CD14-positive monocyte (primary cell): ENCODE data around the gene MST1R. TPM values are rescaled to one million over a fixed set of nuclear protein-coding genes. Genes with fewer than 3 reads are reported as not detected.

Source experiments
- DNase-seq, 3 donors: peaks; one replicate each; pipeline ENCODE4 v3.0.0-alpha.2; 2011 to 2022
- H2AFZ ChIP-seq: 2 replicates; pipeline ENCODE4 v1.6.0; 2012; ENCODE audit warnings: mild to moderate bottlenecking, low read depth, low read length, inconsistent platforms; ENCODE audit not compliant: insufficient read depth, poor library complexity, severe bottlenecking
- H3K27ac ChIP-seq, 2 donors: 1 replicate in 1 of 2; 2 replicates in 1 of 2; pipeline ENCODE4 v1.5.1; 2012 to 2013; ENCODE audit warnings: low read length in 2 of 2, control low read depth in 1 of 2, inconsistent platforms in 1 of 2, low read depth in 1 of 2, mild to moderate bottlenecking in 1 of 2
- H3K27me3 ChIP-seq, 2 donors: one replicate each; pipeline versions ENCODE4 v1.6.0 to v1.6.1; 2011 to 2013; ENCODE audit warnings: low read length in 2 of 2; ENCODE audit not compliant: control insufficient read depth in 2 of 2, insufficient read depth in 2 of 2
- H3K36me3 ChIP-seq, 2 donors: replicated peaks in 1 of 2; 1 replicate in 1 of 2; 2 replicates in 1 of 2; pipeline versions ENCODE4 v1.5.1 to v1.6.1; 2012 to 2013; ENCODE audit warnings: low read length in 2 of 2, control low read depth in 1 of 2, inconsistent platforms in 1 of 2, mild to moderate bottlenecking in 1 of 2; ENCODE audit not compliant: insufficient read depth in 2 of 2, control insufficient read depth in 1 of 2
- H3K4me1 ChIP-seq, 2 donors: 1 replicate in 1 of 2; 2 replicates in 1 of 2; pipeline versions ENCODE4 v1.5.1 to v1.6.1; 2012 to 2013; ENCODE audit warnings: low read length in 2 of 2, control low read depth in 1 of 2, inconsistent platforms in 1 of 2, mild to moderate bottlenecking in 1 of 2, moderate library complexity in 1 of 2; ENCODE audit not compliant: insufficient read depth in 2 of 2, control insufficient read depth in 1 of 2
- H3K4me2 ChIP-seq: replicated peaks from 2 replicates; pipeline ENCODE3; 2012; ENCODE audit warnings: low read length, moderate library complexity, mild to moderate bottlenecking; ENCODE audit not compliant: poor library complexity, severe bottlenecking; ENCODE audit errors: extremely low read depth
- H3K4me3 ChIP-seq, 3 experiments: fragments of 200-600 bp in 1 of 3; sonication (generic) in 1 of 3; replicated peaks in 1 of 3; 1 replicate in 2 of 3; 2 replicates in 1 of 3; pipeline ENCODE4 v1.5.1; 2011 to 2013; ENCODE audit warnings: low read length in 3 of 3, mild to moderate bottlenecking in 3 of 3, control low read depth in 2 of 3, low read depth in 2 of 3, inconsistent platforms in 1 of 3, moderate library complexity in 1 of 3
- H3K79me2 ChIP-seq: 2 replicates; pipeline ENCODE4 v1.6.0; 2012; ENCODE audit warnings: mild to moderate bottlenecking, control low read depth, inconsistent platforms, low read length, moderate library complexity; ENCODE audit not compliant: insufficient read depth
- H3K9ac ChIP-seq: 2 replicates; pipeline ENCODE4 v1.6.0; 2017; ENCODE audit warnings: low read length, mild to moderate bottlenecking; ENCODE audit not compliant: insufficient read depth, poor library complexity, severe bottlenecking
- H3K9me3 ChIP-seq, 2 donors: replicated peaks in 1 of 2; 1 replicate in 1 of 2; 2 replicates in 1 of 2; pipeline versions ENCODE4 v1.5.1 to v1.6.1; 2012 to 2013; ENCODE audit warnings: low read length in 2 of 2, control low read depth in 1 of 2; ENCODE audit not compliant: control insufficient read depth in 1 of 2, insufficient read depth in 1 of 2
- H4K20me1 ChIP-seq: 2 replicates; pipeline ENCODE4 v1.6.0; 2012; ENCODE audit warnings: mild to moderate bottlenecking, low read length, control low read depth, moderate library complexity; ENCODE audit not compliant: insufficient read depth
- H3K27ac Mint-ChIP-seq, 7 donors: one replicate each; pipeline ENCODE4 v1.8.0; 2020; ENCODE audit warnings: mild to moderate bottlenecking in 7 of 7, mixed read lengths in 7 of 7, moderate library complexity in 6 of 7, inconsistent platforms in 2 of 7
- H3K27me3 Mint-ChIP-seq, 3 donors: one replicate each; pipeline ENCODE4 v1.8.0; 2021 to 2022; ENCODE audit warnings: low read depth in 3 of 3, mild to moderate bottlenecking in 3 of 3, mixed read lengths in 3 of 3, moderate library complexity in 3 of 3, inconsistent platforms in 1 of 3
- H3K36me3 Mint-ChIP-seq, 2 donors: one replicate each; pipeline ENCODE4 v1.8.0; 2020; ENCODE audit warnings: mixed read lengths in 2 of 2, inconsistent platforms in 1 of 2, mild to moderate bottlenecking in 1 of 2
- H3K4me1 Mint-ChIP-seq: one replicate; pipeline ENCODE4 v1.8.0; 2020; ENCODE audit warnings: mild to moderate bottlenecking, mixed read lengths
- H3K4me3 Mint-ChIP-seq, 2 donors: one replicate each; pipeline ENCODE4 v1.8.0; 2020; ENCODE audit warnings: mild to moderate bottlenecking in 2 of 2, mixed read lengths in 2 of 2, moderate library complexity in 1 of 2
- H3K9me3 Mint-ChIP-seq, 7 donors: one replicate each; pipeline ENCODE4 v1.8.0; 2020 to 2022; ENCODE audit warnings: mixed read lengths in 7 of 7, mild to moderate bottlenecking in 6 of 7, moderate library complexity in 6 of 7, inconsistent platforms in 2 of 7
- CTCF ChIP-seq: fragments of 200-600 bp; IDR thresholded peaks from one replicate; pipeline ENCODE4 v1.8.0; 2022; ENCODE audit warnings: antibody characterized with exemption, mild to moderate bottlenecking
- WGBS: methylation state at CpG from one replicate; pipeline ENCODE4 v1.1.5; 2013; ENCODE audit warnings: missing lambda C conversion rate; ENCODE audit not compliant: insufficient coverage; 5-methylcytosine and 5-hydroxymethylcytosine counted together
- intact Hi-C, 2 donors: fragments of 100-400 bp; cut with micrococcal nuclease; formaldehyde crosslinking; loops; one replicate each; pipeline versions ENCODE4 v1.15.0 to v1.15.1; 2023
- polyA plus RNA-seq, 3 donors: library from polyadenylated mRNA; depleted of rRNA in 1 of 3; unstranded in 2 of 3; stranded (reverse) in 1 of 3; fragments of 300-500 nt in 2 of 3; fragments of >200 nt in 1 of 3; fragmentation: Illumina TruSeq in 2 of 3; gene quantifications; 1 replicate in 2 of 3; 2 replicates in 1 of 3; pipeline ENCODE4 v1.2.3, GENCODE V29; 2012 to 2021

MST1R gene
- polyA plus RNA-seq, 3 donors: 0.25 TPM; not detected in 2

DNA sequence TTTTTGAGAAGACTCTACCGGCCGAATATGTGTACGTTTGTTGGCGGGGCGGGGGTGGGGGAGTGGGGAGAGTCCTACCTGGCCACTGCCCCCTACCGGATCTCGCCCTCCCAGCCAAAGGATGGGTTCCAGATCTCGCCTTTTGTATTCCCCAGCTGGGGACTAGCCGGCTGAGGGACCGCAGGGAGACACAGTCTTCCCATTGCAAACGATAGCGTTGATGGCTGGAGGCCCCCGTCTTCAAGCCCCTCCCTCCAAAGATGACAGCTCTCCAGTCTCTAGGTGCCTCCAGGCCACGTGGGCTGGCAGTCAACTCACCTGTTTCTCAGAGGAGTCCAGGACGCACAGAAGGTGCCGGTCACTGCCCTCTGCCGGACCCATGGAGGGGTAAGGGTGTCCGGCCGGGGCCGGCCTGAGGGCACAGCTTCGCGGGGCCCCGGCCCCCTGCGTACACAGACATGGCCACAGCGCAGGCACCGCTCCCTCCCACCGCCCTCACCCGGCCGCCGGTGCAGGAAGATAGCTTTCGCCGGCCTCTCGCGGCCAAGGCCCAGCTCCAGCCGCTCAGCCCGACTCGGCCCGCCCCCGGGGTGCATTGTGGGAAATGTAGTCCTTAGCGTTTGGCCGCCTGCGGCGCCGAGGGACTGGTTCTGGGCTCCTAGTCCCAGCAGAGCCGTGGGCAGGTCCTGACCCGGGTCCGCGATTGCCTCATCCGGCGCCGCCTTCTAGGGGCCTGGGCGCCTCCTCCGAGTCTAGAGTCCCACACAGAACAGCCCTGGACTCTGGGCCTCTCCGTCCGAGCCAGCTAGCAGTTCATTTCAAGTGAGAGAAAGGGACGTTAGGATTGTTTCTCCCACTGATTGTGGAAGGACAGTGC lies 25.9 kb upstream of the MST1R start, which contains the start of gene MON1A:
Gene MON1A, minus strand, starts transcription at position 521 of the 877 bp plus-strand sequence. CDS start 16,465 bp downstream, outside the sequence.
- DNase-seq: peak; percentile 74 to 81 (median 76)
- peak within 1 kb of the TSS; percentile 84 to 98 (median 84) for H3K4me3 ChIP-seq
- H3K4me2 ChIP-seq: peak within 1 kb of the TSS; percentile 96
- peaks cover 0 to 3% (median 2%) of the 10 kb centered on the region in 3 donors for H3K27me3 Mint-ChIP-seq
- peak within 1 kb of the TSS; percentile 100 for H2AFZ ChIP-seq
- H3K9me3 Mint-ChIP-seq: no peaks in the 10 kb centered on the region
- intact Hi-C loops: loop anchor here (1.0 to 10.0 kb wide), 3 partner anchors 11 to 425 kb away; partner anchors contain the start of genes TRAIP (in 2 of the 2), CYB561D2 (in 1 of the 2), NPRL2 (in 1 of the 2) and RBM6 (in 1 of the 2)
- H3K4me1 ChIP-seq: peaks cover 31 to 35% of the 10 kb centered on the region in 2 donors
- H3K36me3 Mint-ChIP-seq: peaks cover 0 to 2% of the 10 kb centered on the region in 2 donors
- H3K4me3 Mint-ChIP-seq: peak within 1 kb of the TSS; percentile 82 to 93
- H3K36me3 ChIP-seq: no peaks in the 10 kb centered on the region
- under 1% methylated on average over 50 of the region's 56 CpGs for WGBS
- H3K79me2 ChIP-seq: no peaks in the 10 kb centered on the region
- H3K27me3 ChIP-seq: no peaks in the 10 kb centered on the region
- no peaks in the 10 kb centered on the region for H3K9me3 ChIP-seq
- peaks cover 30% of the 10 kb centered on the region for H3K4me1 Mint-ChIP-seq
- TF ChIP-seq CTCF: peak; percentile 7
- peak within 1 kb of the TSS; percentile 47 to 81 for H3K27ac ChIP-seq
- H4K20me1 ChIP-seq: no peaks in the 10 kb centered on the region
- H3K27ac Mint-ChIP-seq: peak within 1 kb of the TSS; percentile 50 to 88 (median 85)
- peak within 1 kb of the TSS; percentile 84 for H3K9ac ChIP-seq

DNA sequence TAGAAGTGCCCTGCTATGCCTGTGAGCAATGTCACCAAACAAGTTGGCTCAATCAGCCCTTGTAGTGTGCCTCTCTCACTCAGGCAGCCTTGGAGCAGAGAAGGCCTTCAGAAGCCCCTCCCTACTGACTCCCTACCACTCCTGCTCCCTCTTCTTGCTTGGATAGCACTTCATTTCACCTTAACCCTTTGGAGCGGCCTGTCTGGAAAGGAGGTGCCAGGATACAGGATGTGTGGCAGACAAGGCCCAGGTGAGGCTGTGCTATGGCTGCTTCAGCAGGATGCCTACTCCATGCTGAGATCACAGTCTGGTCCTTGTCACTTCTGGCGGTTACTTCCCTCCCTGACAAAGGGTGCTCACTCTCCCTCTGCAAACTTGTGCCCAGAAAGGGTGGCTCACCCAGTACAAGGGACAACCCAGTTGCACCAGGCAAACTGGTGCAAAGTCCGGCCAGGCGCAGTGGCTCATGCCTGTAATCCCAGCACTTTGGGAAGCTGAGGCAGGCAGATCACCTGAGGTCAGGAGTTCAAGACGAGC lies 24.9 kb upstream of the MST1R start:
- Histone ChIP-seq H3K27ac (no peak overlapping the region), H3K9me3 (no peaks in the 10 kb centered on the region), H3K36me3 (no peaks in the 10 kb centered on the region), H3K9ac (no peak overlapping the region), H3K27me3 (no peaks in the 10 kb centered on the region), H2AFZ (peak overlapping the region; percentile 100), H3K4me3 (peak overlapping the region in 1 of 3 experiments; percentile 98), H4K20me1 (no peaks in the 10 kb centered on the region), H3K79me2 (no peaks in the 10 kb centered on the region), H3K4me1 (peaks cover 22 to 25% of the 10 kb centered on the region in 2 donors), H3K4me2 (peak overlapping the region; percentile 96)
- intact Hi-C loops: loop anchor here (1.0 to 10.0 kb wide), 3 partner anchors 12 to 426 kb away; partner anchors contain the start of genes TRAIP (in 2 of the 2), CYB561D2 (in 1 of the 2), NPRL2 (in 1 of the 2) and RBM6 (in 1 of the 2)
- Mint-ChIP-seq H3K9me3 (no peaks in the 10 kb centered on the region), H3K4me1 (peaks cover 25% of the 10 kb centered on the region), H3K36me3 (peaks cover 4 to 12% of the 10 kb centered on the region in 2 donors), H3K27me3 (peaks cover 0 to 3% (median 2%) of the 10 kb centered on the region in 3 donors), H3K27ac (no peak overlapping the region), H3K4me3 (peak overlapping the region in 1 of 2 donors; percentile 82)
- DNase-seq: no peak
- WGBS: 92% methylated on average over 3 of the region's 5 CpGs
- TF ChIP-seq CTCF: no peak
